GM18507 (cell line): ENCODE results near the gene BORCS8.
A peak's percentile ranks its signal among the peaks of the same experiment; 100 is the strongest.

Experiments
- DNase-seq: peaks from one replicate; pipeline ENCODE4 v3.0.0; 2011; ENCODE audit warnings: low read depth; ENCODE audit not compliant: insufficient read length; ENCODE audit errors: extremely low spot score
- FAIRE-seq: peaks from 2 replicates; lab custom pipeline; 2011; peaks lifted over from hg19 to GRCh38; lab: Jason Lieb, UNC

Gene BORCS8

DNA sequence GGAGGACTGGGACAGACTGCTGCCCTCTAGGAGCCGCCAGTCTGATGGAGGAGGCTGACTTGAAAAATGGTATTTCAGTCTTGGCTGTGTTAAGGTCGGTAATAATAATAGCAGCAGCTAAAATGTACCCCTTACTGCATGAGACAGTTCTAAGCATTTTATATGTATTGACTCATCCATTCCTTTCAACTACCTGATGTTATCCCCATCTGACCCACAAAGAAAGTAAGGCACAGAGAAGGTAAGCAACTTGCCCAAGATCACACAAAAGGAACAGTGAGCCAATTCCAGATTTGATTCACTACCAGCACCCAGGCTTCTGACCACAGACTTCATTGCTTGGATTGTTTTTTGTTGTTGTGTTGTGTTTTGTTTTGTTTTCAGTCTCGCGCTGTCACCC, 23.8 kb upstream of the BORCS8 start:
- DNase-seq (no peak), FAIRE-seq (no peak)

DNA sequence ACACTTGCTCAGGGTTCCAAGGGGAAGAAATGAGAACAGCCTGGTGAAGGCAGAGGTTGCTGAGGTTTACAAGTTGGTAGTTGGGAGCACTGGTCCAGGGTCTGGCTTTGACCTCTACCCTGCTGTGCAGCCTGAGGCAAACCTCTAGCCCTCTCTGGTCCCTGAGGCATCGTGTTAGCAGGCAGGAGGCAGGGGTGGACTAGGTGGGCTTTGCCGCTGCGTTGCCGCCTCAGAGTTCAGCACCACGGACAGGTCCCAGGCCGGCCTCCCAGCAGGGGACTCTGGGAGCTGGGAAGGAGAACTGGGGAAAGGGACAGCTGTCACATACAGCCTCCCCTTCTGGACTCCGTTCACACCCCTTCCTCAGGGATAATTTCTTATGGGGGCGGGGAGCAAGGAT, 22.9 kb upstream of the BORCS8 start:
- DNase-seq (no peak), FAIRE-seq (no peak)

DNA sequence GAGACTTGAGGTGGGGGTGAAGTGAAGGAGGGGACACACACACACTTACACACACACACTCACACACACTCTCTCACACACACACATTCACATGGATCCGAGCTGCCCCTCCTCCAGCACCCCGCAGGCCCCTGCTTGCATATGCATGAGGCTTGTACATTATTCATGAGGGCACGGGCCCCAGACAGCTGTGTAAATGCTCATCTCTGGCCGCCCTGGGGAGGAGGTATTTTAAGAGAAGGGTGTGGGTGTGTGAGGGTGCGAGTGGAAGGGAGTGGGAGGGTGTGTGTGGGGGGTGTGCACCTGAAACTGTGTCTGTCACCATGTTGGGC, 22.2 kb upstream of the BORCS8 start:
- DNase-seq (no peak), FAIRE-seq (no peak)

DNA sequence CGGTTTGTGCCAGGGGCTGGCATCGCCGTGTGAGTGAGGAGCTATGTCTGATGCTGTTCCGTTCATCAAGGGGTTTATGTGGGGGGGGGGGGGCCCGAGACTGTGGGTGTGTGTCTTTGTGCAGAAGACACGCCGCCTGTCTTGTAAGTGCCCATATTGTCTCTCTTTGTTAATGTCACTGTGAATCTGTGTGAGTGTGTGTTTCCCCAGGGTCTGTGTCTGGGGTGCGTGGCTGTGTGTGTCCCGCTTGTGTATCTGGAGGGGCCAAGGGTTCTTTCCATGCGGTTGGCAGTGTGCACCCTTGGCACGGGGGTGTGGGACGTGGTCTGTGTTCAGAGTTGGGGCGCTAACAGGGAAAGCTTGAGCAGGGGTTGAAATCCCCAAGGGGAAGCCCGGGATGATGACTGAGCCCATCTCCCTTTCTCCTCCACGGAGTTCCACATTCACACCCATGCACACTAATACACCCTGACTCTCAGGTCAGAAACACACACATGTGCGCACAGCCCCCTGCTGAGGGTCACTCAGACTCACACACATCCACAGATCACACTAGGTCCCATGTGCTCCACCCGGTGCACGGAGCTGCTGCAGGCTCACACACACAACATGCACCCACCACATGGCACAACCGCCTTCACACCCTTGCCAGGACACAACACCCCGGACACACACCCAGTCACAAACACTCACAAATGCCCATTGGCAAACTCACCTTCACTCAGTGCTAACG, 21.6 kb upstream of the BORCS8 start:
- DNase-seq (no peak), FAIRE-seq (no peak)

DNA sequence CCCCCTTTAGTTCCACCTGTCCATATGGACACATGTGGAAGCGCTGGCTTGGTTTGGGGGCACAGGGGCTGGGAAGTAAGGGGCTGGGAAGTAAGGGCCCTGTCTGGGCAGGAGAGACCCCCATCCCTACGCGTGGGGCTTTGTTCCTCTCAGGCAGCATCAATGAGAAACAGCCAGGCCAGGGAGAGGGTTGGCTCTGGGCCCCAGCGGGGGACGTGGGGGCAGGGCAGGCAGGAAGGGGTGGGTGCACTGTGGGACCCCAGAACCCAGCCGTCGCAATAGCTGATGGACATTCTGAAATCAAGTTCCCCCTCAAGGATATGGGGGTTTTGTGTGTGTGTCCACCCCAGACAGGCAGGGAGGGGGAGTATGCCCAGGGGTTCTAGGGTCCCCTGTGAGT, 21.0 kb upstream of the BORCS8 start:
- no peak for DNase-seq
- FAIRE-seq = no peak

DNA sequence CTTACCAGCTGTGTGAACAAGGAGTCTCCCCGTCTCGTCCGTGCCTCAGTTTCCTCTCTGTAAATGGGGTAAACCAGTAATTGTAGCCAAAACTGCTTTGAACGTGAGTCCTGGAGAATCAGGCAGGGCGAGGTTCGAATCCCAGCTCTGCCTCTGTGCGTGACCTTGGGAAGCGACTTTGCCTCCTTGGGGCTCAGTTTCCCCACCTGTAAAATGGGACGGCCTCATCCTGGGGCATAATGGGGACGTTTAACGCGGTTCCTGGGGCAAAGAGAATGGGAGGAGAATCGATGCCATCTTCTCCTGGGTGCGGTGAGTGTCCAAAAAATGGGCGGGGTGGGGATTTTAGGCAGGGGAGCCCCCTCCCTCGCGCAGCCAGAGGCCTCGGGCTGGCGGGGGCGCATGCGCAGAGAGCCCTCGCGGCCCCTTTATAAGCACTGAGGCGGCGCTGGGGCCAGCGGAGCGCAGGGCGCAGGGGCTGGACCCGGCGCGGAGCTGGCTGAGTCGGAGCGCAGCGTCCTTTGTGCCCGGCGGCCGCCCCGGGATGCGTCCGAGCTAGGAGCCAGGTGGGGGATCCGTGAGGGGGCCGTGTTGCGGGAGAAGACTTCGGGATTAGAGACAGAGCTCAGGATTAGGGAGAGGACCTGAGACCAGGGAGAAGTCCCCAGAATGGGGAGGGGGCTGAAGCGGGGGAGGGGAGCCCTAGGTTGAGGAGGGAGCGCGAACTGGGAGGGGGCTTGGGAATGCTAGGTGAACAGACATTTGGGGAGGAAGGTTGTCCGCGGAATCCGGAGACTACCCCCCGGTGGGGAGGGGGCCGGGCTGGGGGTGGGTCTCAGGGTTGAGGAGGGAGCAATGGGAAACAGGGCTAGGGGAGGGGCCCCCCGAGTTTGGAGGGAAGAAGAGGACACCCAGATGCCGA, 19.8 kb upstream of the BORCS8 start, which contains the start of gene NCAN:
TSS of gene NCAN (plus strand) at position 460 of the 922 bp plus-strand sequence. CDS start 4,996 bp downstream, outside the sequence.
- DNase-seq (no peak), FAIRE-seq (no peak)

DNA sequence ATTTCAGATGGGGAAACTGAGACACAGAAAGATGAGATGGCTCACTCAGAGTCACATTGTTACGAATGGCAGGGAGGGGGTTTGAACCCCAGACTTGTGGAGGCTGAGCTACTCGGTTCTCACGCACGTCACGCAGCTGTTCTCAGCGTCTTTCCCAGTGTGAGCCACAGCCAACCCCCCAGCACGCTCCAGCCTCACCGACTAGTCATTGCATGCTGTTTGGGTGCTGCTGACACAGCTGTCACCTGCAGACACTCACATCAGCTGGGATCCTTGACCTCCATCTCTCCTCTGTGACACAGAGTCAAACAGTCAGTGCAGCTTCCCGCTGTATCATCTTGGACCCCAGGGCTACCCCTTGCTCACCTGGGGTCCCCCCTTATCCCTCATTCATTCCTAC, 17.4 kb upstream of the BORCS8 start:
- no peak for FAIRE-seq
- DNase-seq = no peak

DNA sequence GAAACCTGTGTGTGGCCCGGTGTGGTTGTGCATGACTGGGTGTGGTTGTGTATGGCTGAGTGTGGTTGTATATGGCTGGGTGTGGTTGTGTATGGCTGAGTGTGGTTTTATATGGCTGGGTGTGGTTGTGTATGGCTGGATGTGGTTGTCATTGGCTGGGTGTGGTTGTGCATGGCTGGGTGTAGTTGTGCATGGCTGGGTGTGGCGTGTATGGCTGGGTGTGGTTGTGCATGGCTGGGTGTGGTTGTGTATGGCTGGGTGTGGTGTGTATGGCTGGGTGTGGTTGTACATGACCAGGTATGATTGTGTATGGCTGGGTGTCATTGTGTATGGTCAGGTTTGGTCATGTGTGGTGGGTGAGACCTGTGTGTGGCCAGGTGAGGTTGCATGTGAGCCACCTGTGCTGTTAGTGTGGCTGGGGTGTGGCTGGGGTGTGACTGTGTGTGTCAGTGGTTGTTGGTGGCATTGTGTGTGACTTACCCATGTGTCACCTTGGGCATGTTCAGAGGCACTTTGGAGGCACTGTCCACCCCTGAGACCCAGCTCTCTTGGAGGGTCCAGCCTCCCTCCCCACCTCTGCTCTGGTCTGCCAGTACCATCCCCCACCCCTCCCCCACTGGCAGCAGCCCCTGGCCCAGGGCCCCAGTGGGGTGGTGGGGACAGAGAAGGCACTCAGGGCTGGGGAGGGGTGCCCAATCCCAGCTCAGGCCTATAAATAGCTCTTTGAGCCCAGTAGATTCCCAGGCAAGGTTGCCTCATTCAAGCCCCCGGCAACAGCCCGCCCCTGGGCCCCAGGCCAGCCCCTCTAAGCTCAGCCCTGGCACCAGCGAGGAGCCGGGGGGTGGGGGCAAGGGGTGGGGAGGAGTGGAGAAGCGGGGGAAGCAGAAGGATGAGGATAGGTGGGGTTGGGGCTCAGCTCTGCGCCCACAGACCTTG, 16.0 kb upstream of the BORCS8 start:
- no peak for FAIRE-seq

DNA sequence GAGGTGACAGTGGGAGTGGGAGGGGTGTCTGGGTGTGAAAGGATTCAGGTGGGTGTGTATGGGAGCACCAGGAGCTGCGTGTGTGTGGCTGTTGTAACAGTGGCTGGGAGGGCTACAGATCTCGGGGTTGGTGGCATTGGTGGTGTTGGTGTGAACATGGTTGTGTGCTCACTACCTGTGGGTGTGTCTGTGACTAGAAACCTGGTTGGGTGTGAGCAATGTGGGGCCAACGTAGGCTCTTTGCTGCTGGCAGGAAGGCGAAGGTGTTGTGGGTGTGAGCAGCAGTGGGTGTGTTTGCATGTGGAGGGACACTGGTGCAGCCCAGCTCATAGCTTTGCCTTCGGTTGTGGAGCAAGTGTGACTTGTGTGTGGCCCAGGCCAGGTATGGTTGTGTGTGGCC, 15.0 kb upstream of the BORCS8 start:
- DNase-seq (no peak), FAIRE-seq (no peak)

More for the DNA sequence above, 16.0 kb upstream of the BORCS8 start:
- DNase-seq = no peak

DNA sequence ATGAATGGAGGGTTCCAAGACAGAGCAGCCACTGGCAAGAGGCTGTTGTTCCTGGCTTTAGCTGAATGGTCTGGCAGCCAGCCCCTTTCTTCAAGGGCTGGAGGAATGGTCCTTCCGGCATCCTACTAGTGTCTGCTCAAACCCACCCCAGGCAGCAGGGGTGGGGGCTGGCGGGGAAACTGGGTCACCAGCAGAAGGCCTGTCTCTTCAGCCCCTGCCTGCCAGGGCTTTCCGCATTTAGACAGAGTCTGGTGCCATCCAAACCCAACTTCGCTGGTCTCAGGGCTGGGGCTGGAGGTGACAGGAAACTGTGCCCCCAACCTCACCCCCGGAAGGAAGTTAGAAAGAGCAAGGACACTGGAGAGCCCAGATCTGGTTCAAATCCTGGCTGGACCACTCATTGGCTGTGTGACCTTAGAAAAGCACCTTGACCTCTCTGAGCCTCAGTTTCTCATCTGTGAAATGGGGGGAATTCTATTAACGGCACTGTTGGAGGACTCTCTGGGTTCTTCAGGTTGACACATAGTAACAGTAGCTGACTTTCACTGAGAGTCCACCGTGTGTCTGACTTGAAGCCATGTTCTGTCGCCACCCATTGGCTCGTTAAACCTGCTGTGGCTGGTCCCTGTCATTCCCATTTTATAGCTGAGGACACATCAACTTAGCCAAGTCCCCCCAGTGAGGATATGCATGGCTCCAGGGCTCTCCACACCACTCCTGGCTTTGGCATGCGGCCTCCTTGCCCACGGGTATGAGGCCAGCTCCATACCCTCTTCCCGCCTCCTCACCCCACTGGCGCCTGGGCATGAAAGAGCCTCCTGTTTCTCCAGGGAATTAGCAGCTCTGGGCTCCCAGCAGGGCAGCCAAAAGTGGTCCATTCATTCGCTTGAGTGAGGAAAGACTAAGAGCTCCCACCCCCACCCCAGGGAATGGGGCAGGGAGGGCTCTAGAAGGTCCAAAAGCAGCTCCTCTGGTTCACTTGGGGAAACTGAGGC, 13.8 kb upstream of the BORCS8 start:
- no peak for FAIRE-seq
- no peak for DNase-seq

DNA sequence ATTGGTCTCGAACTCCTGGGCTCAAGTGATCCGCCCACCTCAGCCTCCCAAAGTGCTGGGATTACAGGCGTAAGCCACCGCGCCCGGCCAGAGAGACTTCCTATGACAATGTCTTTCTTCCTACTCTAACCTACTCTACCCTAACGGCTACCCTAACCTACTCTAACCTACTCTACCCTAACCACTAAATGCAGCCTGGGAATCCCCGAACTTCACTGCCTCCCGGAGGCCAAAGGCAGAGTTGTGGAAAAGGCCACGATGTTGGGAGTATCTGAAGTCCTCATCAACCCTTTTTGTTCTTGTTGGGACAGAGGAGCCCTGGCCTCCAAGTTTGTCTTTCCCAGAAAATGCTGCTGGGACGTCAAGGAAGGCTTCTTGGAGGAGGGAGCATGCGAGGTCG, 12.2 kb upstream of the BORCS8 start:
- no peak for FAIRE-seq
- DNase-seq = no peak

DNA sequence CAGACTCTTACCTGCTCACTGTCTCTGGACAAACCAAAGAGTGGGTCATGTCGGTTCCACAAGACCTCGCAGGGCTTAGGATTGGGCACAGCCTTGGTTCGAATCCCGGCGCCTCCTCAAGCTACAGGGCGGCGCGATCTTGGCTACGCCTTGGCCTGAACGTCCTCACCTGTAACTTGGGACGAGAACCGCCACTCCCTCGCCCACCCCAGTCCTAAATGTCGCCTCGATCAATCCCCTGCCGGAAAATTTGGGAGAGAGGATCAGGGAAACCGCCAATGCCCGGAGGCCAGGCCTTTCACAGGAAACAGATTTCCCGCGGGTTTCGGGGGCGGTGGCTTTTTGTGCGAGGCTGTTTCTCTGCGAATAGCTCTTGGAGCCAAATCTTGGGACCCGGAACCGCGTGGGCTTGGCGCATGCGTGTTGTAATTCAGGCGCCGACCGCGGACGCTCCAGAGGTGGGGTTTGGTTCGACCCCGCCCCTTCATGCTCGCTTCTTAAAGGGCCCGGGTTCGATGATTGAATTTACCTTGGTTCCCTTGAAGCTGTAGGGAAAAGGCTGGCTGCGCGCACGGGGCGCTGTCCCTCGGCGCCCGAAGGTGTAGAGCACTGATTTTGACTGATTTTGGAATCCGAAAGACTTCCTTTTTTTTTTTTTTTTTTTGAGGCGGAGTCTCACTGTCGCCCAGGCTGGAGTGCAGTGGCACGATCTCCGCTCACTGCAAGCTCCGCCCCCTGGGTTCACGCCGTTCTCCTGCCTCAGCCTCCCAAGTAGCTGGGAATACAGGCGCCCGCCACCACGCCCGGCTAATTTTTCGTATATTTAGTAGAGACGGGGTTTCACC, 11.3 kb upstream of the BORCS8 start, which contains the start of gene NR2C2AP:
TSS of gene NR2C2AP (minus strand) at position 403 of the 845 bp plus-strand sequence. CDS start at position 49, 354 bp downstream.
- FAIRE-seq (peak; percentile 97), DNase-seq (peak; percentile 97)

DNA sequence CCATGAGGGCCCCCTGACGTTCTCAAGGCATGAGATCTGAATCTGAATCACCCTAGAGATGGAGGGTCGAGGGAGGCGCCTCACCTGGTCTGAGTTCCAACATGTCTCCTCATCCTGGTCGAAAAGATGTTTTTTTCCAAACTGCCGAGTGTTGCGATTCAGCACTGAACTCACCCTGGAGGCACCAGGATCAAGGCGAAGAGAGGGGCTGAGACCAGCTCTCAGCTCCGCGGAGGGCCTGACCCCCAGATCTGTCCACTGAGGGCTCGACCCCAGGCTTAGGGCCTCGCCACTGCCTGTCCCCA, 10.7 kb upstream of the BORCS8 start:
- FAIRE-seq = no peak
- DNase-seq = no peak

DNA sequence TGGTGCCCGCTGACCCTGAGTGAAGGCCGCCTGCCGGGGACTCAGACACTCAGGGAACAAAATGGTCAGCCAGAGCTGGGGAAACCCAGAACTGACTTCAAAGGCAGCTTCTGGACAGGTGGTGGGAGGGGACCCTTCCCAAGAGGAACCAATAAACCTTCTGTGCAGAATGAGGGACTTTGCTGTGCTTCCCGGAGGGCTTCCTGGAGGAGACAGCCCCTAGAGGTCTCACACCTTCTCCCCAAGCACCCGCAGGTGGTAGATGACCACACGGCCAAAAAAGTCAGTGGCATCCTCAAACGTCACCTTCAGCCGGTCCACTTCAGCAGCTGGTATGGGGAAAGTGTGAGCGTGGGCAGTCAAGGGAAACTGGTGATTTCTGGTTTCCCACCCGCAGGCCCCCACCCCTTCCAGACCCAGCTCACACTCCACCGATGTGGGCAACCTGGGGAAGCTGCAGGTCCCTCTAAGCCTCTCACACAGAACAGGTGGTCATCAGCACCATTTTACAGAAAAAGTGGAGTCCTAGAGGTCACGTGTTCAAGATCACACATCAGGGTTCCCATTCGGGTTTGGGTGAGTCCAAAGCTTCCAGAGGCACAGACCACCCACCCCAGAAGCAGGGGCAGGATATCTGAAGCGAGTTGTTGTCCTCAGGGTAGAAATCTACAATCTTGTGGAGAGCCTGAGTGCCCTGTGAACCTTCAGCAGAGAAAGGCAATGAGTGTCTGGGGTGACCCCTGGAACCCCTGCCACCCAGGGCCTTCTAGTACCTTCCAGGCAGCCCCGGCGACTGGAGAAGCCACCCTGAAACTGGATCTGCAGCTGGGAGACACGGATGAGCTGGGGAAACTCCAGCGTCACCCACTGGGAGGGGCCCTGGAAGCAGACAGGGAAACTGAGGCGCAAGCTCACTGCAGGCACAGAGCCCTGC, 10.0 kb upstream of the BORCS8 start:
- FAIRE-seq = peak; percentile 29
- DNase-seq = no peak

DNA sequence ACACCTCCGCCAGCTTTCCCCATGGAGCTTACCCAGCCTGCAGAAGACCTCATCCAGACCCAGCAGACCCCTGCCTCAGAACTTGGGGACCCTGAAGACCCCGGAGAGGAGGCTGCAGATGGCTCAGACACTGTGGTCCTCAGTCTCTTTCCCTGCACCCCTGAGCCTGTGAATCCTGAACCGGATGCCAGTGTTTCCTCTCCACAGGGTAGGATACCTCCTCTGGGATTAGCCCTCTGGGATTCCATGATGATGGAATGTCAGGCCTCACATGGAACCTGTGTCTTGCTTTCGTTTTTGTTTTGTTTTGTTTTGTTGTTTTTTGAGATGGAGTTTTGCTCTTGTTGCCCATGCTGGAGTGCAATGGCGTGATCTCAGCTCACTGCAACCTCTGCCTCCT, 2.0 kb upstream of the BORCS8 start:
- no peak for DNase-seq
- no peak for FAIRE-seq

DNA sequence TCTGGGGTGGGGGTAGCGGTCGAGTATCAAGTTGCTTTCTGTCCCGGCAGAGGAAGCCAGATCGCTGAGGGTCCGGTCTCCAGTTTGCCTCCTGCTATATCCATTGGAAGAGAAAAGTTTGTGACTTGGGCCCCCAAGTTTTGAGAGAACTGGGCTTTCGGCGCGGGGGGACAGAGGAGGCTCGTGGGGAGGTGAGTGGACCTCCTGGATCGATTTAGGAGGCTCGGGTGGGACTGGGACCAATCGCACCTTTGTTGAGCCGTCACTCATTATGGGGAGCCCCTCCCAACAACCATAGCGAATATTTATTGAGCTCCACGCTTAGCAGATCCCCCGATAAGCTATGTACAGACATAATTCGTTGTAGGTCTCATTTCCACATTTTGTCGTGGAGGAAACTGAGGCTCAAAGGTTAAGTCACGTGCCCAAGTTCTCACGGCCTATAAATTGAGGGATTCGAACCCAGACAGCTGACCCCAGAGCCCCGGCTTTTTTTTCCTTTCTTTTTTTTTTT, 1.0 kb upstream of the BORCS8 start:
- no peak for DNase-seq
- FAIRE-seq = no peak

DNA sequence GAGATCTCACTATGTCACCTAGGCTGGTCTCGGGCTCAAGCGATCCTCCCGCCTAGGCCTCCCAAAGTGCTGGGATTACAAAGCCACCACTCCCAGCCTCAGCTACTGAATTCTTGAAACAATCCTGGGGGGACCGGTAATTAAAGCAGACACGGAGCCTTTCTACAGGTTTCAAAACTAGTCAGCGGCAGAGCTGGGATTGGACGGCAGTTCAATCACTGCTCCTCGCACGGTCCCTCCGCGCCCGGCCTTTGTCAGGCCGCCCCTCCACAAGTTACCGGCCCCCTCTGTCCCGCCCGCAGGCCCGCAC, 229 bp downstream of the BORCS8 start:
- no peak for DNase-seq
- FAIRE-seq = no peak
